ENCODE measurements around the gene GNAZ. TPM values are rescaled to one million over a fixed set of nuclear protein-coding genes. Genes with fewer than 3 reads are reported as not detected.

GNAZ gene
- total RNA-seq, 1 experiment from 2014 or later = 6.0 TPM

DNA sequence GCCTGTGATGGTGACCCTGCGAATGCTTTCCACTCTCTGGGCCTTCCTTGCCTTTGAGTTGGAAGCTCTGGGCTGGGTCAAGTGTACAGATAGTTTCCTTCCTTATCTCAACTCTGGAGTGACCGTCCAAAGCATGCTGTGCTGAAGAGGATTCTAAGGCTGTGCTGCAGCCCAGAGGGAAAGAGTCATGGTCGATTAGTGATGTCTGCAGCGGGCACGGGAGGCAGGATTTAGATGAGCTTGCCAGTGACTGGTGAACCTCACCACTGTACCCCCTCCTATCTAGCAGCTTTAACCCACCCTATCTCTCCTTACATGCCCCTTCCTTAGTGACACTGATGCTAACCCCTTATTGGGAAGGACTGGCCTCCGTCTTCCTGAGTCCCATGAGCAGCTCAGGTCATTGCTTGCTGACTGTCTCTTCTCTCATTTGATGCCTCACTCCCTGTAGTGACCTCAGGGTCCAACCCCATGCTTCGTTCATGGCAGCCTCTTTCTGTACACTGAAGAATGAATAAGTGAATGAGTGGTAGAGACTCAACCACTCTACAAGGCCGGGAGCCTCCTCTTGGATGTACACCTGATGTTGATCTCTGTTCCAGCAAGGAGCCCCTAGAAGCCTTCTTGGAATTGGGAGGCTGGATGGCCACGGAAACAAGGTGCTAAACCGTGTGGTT, 6.7 kb downstream of the GNAZ start:
- DNase-seq (ENCODE audit: low spot score) = no peak

DNA sequence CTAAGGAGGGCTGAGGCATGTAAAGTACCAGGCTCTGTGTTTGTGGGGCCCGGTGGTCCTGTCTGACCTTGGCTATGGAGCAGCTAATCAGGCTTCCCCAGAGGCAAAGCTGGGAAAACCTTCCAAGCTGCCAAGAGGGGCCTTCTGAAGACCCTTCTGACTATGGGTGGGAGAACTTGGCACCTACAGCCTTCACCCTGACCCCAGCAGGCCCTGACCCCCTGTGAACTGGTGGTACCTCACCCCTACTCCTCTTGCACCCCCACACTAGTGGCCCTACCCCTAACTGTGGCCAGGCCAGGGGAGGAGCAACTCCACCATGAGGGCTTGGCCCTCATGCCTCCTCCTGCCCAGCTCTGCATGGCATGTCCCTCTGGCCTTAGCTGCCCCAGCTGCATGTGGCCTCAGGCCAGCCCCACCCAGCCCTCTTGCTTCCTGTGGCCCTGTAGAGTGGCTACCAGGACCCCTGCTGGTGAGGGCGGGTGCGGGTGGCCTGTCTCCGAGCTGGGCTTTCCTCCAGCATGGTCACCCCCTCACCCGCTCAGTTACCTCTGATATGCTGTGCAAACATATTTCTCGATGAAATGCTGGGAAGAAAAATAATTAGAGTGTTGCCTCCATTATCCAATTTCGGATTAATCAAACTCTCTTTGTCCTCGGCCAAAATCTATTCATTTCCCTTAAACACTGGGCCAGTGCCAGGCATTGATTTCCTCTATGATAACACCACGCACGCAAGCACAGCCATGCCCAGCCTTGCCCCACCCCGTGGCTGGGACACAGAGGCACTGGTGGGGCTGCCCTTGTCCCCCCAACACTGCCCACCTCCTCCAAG, 7.5 kb downstream of the GNAZ start:
- DNase-seq (ENCODE audit: low spot score) = no peak

DNA sequence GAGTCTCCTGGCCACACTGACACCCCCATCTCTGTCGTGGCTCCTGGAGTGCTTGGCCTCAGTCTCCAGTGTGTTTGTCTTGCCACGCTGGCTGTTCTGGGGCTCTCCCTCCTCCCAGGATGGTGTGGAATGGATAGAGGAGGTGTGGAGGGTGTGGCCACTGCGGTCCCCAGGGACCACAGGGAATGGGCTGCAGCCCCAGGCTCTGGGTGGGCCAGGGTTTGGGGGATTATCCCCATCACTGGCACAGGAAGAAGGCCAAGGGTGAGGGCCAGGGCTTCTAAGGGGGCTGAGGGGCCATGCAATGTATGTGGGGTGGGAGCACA, 8.1 kb downstream of the GNAZ start:
- no peak for DNase-seq (ENCODE audit: low spot score)

DNA sequence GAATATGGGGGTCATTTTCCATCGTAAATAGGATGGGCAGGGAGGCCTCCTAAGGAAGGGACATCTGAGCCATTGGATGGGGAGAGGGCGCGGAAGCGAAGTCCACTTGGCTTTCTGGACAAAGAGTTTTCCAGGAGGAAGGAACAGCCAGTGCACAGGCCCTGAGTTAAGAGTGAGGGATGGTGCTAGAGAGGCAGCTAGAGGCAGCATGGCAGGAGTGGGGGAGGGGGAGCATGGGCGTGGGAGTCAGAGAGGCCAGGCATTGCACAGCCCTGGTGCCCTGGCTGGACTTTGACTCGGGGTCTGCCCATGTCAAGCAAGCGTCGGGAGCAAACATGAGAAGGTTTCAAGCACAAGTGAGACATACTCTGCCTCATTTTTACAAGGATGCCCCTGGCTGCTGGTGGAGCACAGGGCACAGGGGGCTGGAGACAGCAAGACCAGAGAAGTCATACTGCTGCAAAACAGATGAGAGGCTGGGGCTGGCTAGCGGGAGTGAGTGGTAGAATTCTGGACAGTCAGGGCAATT, 9.0 kb downstream of the GNAZ start:
- no peak for DNase-seq (ENCODE audit: low spot score)

DNA sequence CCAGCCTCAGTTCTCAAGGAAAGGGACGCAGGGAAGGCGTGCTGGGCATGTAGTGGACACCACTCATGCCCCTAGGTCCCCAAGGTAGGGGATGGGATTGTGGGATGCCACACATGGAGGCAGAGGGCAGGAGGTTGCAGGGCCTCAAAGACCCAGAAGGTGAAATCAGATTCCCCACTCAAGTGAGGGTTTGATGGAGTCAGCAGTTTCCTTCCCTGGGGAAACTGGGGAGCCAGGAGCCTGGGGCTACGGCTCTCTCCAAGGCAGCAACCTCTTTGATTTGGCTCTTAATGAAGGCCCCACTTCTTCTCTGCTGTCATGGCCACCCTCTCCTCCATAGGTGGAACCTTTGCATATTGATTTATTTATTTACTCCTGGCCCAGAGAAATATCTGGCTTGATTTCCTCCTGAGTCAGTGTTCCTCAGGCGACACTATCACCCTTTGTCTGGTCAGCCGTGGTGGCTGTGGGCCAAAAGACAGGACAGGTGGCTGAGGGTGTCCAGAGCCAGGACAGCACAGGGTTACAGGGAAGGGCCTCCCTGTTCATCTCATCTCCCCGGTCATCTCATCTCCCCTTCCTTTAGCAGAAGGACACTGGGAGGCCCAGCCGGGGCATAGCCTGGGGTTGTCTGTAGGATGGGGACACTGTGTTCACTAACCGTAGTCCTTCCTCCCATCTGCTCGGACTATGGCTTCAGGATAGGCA, 9.6 kb downstream of the GNAZ start:
- no peak for DNase-seq (ENCODE audit: low spot score)

DNA sequence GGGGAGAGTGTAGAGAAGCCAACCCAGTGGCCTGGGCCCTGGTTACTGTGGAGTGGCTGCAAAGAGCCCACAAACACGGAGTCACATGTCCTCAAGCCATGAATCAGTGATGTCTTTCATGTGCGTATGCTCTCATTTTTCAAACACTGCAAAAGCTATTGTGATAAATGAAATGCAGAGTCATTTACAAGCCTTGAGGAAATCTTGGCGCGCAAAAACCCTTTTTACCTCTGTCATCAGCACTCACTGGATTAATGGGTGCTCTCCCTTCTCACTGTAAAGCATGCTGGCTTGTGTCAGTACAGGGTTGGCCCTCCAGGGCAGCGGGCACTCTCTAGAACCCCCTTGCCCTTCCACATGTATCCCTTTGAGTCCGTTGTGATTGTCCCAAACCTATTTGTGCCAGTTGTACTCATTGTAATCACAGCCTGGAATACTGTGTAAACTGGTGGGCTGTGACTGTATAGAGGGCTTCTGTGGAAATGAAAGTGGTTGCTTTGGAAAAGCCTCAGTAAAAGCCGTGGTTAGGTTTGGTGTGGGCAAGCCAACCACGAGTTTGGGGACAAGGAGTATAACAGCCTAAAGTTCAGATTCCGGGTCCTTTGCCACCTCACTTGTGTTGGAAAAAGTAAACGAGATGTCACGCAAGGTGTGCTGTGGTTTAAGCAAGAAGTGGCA, 10.4 kb downstream of the GNAZ start:
- DNase-seq (ENCODE audit: low spot score) = no peak

DNA sequence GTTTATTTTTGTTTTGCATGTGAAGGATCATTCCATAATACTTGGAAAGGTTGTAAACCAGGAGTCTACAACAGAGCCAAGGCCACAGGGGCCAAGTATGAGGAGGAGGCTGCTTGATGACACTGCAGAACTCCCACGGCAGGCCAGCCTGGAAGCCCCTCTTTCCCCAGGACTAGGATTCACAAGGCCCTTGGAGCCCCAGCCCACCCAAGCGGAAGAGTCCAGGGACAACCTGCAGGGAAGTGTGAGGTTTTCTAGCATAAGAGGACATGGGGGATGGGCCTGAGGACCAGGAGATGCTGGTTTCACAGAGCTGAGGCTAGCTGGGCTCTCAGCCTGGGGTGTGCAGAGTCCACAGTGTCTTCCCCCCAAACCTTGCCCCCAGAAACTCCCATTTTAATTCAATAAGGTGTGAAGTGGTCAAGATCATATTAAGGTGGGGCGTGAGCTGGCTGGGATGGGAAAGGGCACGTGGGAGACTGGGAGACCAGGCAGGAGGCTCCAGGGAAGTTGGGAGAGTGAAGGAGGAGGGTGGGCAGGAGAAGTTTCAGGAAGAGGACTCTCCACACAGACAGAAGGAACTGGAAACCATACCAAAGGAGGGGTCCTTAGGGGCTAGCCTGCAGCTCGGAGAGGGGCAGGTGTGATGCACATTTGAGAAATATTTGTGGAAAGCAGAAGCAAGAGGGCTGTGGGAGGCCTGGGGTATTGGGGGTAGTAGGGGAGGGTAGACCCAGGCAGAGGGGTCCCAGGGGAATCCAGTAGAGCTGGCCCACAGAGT, 12.4 kb downstream of the GNAZ start:
- no peak for DNase-seq (ENCODE audit: low spot score)

DNA sequence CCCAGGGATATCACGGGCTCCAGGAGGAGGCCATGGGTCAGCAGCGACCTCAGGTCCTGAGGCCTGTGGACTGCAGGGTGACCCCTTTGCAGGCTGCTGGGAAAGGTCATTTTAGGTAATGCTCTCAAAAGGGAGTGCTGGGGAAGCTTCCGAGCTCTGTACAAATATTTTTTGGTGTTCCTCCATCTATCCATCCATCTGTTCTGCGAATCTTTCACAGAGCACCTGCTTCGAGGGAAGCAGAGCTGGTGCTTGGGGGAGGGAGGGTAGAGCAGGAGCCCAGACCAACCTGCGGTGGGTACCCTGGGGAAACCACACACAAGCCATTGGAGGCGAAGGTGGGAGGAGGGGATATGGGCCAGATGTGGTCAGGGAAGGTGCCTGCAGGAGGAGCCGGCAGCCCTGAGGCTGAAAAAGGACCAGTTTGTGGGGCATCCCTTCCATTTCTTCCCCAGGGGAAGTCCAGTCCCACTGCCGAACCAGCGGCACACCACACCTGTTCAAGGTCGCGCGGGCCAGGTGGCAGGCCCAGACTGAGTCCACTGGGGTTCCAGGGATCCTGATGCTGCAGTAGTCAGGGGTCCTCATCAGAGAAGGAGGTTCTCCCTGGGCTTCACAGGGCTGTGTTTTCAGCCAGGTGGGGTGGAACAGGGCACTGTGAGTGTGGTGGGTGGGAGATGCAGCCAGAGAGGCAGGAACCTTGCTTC, 13.1 kb downstream of the GNAZ start:
- DNase-seq (ENCODE audit: low spot score) = no peak

DNA sequence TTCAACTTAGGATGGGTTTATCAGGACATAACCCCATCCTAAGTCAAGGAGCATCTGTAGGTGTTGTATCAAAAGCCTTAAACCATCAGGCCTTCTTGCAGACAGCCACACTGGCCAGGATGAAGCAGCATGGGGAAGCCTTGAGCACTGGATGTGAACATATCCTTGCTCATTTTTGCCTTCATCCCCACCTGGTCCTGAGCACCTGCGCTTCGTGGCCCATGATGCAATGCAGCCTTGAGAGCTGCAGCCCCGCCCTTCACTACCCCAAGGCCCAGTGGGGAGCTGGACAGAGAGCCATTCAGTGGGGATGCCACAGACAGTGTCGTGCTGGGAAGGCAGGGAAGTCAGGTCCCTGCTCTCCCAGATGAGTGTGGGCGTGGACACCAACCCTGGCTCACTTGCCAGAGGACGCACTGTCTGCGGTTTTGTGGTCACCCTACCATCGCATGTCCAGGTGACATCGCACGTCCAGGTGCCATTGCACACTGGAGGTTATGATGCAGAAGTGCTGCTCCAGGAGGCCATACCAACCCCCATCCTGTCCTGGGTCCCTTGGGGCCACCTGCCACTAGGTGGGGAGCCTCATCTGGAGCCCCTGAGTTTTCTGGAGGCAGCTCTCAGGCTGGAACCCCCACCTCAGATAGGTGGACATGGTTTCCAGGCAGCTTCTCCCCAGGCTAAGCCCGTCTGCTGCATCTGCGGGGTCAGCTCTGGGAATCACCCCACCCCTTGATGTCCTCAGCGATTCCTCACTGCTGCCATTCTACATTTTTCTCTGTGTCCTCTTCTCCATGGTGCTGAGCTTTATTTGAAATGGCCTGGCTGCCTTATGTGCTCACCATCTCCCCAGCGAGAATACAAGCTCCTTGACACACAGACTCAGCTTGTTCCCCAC, 14.4 kb downstream of the GNAZ start:
- no peak for DNase-seq (ENCODE audit: low spot score)

DNA sequence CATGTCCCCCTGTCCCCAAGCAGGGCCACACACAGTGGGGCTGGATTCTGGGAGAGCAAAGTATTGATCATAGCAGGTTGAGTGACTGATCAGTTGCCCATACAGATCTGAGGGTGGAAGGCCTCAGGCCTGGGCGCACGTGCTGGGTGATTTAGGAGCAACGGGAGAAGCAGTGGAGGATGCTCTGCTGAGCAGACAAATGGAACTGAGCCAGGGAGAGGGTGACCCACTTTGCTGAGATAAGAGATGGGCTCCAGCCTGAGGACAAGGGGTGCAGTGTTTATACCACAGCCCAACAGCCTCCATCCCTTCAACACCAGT, 15.0 kb downstream of the GNAZ start:
- DNase-seq (ENCODE audit: low spot score) = no peak

DNA sequence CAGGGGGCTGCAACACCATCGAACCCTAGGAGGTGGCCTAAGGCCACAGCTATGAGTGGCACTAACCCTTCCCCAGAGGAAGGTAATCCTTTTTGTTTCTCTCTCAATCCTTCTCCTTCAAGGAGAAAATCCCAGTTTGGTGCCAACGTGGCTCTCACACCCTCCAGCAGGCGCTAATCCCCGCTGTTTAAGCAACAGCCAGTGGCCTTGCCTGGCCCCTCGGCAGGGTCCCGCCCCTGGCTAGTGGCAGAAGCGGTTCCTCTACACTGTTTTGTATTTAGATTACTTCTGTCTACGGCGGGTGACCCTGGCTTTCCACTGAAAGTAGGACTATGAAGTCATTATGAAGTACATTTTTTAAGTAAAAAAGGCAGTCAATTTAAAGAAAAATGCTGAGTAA, 15.5 kb downstream of the GNAZ start:
- no peak for DNase-seq (ENCODE audit: low spot score)

DNA sequence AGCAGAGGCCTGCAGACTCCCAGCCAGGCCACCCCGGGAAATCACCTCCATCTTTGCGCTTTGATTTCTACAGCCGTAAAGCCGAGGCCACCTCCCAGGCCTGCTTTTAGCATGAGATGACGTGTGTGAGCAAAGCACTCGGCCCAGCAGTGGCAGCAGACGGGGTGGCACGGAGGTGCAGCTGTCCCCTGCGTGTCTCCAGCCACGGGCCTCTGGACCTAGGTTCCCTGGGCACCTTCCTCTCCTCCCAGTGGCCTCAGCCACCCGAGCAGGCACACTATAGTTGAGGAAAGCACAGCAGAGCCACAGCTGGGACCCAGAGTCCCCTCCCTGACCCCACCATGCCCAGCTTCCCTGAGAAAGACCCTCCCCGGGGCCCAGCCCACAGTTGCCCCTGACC, 15.9 kb downstream of the GNAZ start:
- no peak for DNase-seq (ENCODE audit: low spot score)

DNA sequence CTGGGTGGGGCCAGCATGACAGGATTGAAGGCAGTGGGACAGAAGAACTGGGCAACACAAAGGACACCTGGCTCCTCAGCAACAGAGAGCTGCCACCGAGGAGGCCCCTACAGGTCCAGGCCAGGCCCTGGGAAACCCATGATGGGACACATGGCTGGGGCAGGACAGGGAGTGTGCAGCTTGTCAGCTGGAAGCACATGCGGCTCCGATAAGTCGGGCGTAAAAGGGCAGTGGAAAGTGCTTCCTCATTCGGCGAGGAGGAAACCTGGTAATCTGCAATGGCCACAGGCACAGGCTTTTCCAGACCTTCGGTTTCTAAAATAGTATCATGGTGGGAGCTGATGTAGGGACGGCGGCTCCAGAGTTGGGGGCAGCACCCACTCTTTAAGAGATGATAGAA, 16.5 kb downstream of the GNAZ start:
- DNase-seq (ENCODE audit: low spot score) = no peak

DNA sequence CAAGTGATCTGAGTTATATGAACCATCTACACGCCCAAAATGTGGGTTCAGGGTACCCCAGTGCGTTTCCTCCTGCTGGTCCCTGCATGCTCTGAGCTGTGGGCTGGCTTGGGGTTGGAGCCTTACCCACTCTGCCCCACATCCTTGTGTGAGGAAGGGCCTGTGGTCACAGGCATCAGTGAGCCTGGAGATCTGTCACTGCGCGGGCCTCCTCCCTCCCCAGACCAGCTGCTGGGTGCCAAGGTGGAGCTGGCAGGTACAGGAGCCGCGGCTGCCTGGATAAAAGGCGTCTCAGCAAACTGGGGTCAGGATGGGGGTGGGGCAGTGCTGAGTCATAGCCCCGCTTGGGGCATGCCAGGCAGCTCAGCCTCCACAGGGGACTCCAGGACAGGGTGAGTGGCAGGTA, 17.9 kb downstream of the GNAZ start:
- no peak for DNase-seq (ENCODE audit: low spot score)

DNA sequence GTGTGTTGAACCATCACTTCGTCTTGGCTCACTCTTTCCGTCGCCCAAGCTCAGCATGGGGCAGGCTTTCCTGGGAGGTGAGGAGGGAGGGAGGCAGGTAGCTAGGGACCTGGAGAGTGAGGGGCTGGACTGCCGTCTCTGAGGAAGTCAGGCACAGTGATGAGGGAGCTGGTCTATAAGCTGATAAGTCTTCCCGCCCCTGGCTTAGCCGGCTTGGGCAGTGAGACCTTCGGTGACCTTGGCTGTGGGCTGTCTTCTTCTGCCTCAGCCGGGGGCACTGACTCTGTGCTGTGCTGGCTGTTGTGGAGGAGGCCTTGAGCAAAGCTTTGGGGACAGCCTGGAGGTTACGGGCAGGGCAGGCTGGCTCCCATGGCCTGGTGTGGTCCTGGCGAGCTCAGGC, 18.7 kb downstream of the GNAZ start:
- no peak for DNase-seq (ENCODE audit: low spot score)

DNA sequence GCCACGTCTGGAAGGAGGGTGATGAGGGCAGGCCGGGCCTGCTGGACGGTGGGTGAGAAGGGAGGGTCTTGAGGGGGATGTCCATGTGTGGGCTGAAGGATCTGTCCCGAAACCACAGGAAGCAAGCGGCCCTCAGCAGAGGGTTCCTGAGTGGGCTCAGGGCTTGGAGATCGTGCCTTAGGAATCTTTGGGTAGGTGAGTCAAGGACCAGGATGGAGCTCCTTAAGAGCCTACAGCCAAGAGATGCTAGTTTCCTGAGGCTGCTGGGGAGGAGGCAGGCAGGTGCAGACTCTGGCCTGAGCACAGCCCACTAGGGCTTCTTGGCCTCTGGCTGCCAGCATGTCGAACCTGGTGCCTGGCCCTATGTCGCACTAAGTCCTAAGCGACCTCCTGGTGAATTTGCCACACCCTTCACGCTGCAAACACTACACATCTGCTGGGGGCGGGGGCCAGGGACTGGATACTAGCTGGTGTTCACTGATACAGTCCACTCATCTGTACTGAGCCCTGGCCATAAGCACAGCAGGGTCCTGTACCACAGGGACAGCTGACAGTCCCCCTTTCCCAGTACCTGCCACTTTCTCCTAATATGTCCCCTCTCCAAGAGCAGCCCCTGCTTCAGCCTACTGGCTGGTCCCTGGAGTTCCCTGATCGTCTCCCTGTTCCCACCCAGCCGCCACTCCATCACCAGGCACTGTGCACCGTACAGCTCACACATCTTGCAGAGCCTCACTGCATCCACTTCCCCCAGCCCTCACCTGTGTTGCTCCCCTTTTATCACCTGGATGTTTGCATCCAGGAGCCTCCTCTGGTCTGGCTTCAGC, 19.5 kb downstream of the GNAZ start:
- no peak for DNase-seq (ENCODE audit: low spot score)

DNA sequence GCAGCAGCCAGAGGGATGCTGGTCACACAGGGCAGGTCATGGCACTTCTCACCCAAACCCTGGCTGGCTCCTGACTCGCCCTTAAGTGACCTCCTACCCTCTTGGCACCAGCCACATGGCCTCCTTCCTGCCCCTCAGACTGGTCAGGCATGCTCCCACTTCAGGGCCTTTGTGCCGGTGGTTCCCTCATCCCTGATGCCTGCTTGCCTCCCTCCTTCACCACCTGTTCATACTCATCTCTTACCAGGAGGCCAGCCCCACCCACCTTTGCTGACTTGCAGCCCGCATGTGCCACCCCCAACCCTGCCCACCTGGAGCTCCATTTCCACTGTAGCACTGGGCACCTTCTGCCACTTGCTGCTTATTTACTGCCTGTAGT, 20.1 kb downstream of the GNAZ start:
- no peak for DNase-seq (ENCODE audit: low spot score)

DNA sequence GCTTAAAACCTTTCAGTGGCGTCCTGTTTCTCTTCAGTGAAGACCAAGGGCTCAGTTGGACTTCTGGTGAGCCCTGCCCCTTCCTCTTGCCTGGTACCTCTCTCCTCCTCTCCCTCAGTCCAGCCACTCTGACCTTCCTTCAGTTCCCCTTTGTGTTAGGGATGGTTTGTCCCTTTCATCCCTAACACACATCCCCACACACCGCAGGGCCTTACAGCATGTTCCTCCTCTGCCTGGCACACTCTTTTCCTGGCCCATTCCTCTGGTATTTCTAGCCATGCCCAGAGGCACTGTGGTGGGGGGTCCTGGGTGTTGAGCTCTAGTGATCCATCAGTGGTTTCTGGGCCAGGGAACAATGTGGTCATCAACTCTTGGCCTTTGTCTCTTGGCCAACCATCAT, 21.4 kb downstream of the GNAZ start:
- no peak for DNase-seq (ENCODE audit: low spot score)
